ES-I3 (cell line): ENCODE measurements around the gene GLRA1.
"Not testable (repeated sequence)": the region's sequence is repeated elsewhere in the genome, so short reads cannot be mapped to it uniquely, and the experiment has no call there.

Experiments
- H3K36me3 ChIP-seq: 2 replicates; pipeline ENCODE4 v1.6.1; 2013; ENCODE audit warnings: mild to moderate bottlenecking, low read length, control low read depth, moderate library complexity; ENCODE audit not compliant: insufficient read depth
- H3K4me1 ChIP-seq: 2 replicates; pipeline ENCODE4 v1.6.1; 2013; ENCODE audit warnings: mild to moderate bottlenecking, control low read depth, low read length; ENCODE audit not compliant: insufficient read depth
- H3K9ac ChIP-seq: 2 replicates; pipeline ENCODE4 v1.6.1; 2013; ENCODE audit warnings: low read depth, mild to moderate bottlenecking, low read length, moderate library complexity
- H3K9me3 ChIP-seq: 2 replicates; pipeline ENCODE4 v1.6.1; 2013; ENCODE audit warnings: mild to moderate bottlenecking, low read length, moderate library complexity; ENCODE audit not compliant: control insufficient read depth, insufficient read depth

Gene GLRA1

DNA sequence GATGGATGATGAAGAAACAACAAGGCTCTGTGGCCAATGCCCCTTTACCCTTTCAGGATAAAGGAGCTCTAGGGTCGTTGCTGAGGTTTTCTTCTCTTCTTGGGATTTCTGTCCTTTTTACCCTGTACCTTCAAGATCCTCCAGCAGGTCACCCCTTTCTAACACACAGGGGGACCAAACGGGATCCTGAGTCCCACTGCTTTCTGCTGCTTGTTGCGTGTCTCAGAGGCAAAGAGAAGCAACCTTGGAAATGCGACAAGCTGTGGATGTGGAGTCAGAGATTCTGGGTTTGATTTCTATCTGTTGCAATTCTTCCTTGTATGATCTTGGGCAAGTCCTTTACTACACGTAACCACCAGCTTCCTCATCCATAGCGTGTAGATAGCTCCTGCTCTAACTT is 20.5 kb downstream of the GLRA1 start:
- H3K36me3 ChIP-seq: no peaks in the 10 kb centered on the region
- H3K9me3 ChIP-seq: no peaks in the 10 kb centered on the region
- peaks cover 24% of the 10 kb centered on the region for H3K4me1 ChIP-seq
- H3K9ac ChIP-seq: no peak overlapping the region

DNA sequence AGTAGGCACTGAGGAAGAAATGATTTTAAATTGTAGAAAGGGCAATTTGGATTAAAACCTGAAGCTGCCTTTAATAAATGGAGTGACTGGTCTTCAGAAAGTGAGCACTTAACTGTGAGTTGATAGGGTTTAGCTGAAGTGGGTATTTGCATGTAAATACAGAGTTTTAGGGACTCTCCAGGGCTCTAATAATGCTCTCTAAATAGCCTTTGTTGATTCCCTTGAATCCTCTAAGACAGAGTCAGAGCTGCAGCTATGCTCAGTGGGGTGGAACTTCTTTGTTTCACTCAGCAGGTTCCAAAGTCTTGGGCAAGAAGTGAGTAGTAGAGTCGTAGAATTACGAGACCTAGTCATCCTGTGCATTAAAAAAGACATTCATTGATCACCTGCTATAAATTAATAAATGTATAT is 21.4 kb downstream of the GLRA1 start:
- Histone ChIP-seq H3K36me3 (no peaks in the 10 kb centered on the region), H3K9me3 (no peaks in the 10 kb centered on the region), H3K4me1 (peaks cover 24% of the 10 kb centered on the region), H3K9ac (no peak overlapping the region)

- no peaks in the 10 kb centered on the region for H3K36me3 ChIP-seq
- no peaks in the 10 kb centered on the region for H3K9me3 ChIP-seq
- H3K4me1 ChIP-seq: peaks cover 24% of the 10 kb centered on the region
- no peak overlapping the region for H3K9ac ChIP-seq
Observed at GRCh38 chr5:151902215-151902614, 22.4 kb downstream of the GLRA1 start.

DNA sequence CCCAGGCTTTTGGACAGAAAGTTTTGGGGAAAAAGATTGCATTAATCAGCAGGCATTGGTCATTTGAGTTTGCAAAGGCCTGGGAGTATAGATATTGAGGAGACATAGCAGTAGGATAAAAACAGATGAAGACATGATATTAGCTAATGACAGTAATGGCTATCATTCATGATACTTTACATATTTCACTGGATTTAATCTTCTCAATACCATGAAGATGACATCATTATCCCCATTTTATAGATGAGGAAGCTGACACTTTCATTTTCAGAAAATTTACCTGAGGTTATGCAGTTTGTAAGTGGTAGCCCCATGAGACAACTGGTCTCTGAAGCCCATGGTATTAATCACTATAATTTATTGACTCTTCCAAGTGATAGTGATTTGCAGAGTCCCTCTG is 23.0 kb downstream of the GLRA1 start:
- H3K4me1 ChIP-seq: peaks cover 27% of the 10 kb centered on the region

DNA sequence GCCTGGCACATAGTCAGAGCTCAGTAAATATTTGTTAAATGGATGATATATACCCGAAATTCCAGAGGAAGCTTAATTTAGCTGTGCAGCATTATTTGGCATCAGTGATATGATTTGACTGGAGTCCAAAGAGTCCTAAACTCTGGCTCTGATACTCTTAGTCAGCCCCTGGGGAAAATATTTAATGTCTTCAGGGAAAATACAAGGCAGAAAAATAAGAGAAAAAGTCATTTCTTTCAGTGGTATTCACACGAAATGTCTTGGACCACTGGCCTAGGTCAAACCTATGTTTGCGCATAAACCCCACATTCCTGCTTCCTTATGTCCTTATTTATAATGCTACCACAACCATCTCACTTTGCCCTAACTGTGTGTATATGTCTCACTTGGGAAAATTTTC is 23.8 kb downstream of the GLRA1 start:
- H3K36me3 ChIP-seq: no peaks in the 10 kb centered on the region
- H3K4me1 ChIP-seq: peaks cover 27% of the 10 kb centered on the region
- H3K9ac ChIP-seq: no peak overlapping the region
- no peaks in the 10 kb centered on the region for H3K9me3 ChIP-seq

More for the DNA sequence above, 23.0 kb downstream of the GLRA1 start:
- H3K9me3 ChIP-seq: no peaks in the 10 kb centered on the region
- no peak overlapping the region for H3K9ac ChIP-seq
- no peaks in the 10 kb centered on the region for H3K36me3 ChIP-seq

- Histone ChIP-seq H3K9me3 (no peaks in the 10 kb centered on the region), H3K4me1 (peaks cover 26% of the 10 kb centered on the region), H3K36me3 (no peaks in the 10 kb centered on the region), H3K9ac (no peak overlapping the region)
Observed at GRCh38 chr5:151899399-151899798, 25.3 kb downstream of the GLRA1 start.

DNA sequence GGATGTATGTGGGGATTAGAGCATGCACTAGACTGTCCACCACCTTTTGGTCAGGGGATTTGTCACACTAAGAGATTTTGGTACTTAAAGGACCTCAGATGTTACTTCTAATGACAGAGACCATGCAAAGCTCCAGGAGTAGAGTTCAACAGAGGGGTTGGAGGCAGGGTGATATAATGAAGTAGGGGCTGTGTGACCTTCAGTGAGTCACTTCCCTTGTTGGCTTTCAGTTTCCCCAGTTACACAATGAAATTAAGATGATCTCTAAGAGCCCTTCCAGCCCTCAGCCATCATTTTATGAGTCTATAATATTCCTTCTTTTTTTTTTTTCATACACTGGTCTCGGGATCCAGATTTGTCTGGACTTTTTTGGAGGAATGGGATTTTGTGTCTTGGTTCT is 26.8 kb downstream of the GLRA1 start:
- Histone ChIP-seq H3K9me3 (no peaks in the 10 kb centered on the region), H3K4me1 (peaks cover 14% of the 10 kb centered on the region), H3K36me3 (no peaks in the 10 kb centered on the region), H3K9ac (no peak overlapping the region)

DNA sequence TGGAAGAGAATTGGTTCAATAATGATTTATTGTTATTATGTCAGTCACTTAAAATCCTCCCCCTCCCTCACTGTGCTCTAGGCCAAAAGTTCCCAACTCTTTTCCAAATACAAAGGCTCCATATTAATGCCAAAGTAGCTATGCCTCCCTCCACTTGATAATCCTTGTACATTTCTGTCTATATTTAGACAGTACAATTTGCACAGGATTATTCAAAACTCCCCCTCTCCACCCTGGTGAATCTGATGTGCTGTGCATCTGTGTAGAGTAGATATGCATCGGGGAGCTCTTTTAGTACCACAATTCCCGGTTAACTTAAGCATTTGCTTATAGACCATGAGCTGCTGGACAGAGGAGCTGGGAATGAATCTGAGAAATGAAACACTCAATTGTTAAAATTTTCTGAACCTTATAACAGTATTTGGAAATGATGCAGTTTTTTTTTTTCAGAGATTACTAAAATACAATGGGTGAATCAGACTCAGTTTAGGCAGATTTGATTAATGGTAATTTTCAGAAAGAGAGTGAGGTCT is 27.6 kb downstream of the GLRA1 start:
- no peak overlapping the region for H3K9ac ChIP-seq
- peaks cover 10% of the 10 kb centered on the region for H3K4me1 ChIP-seq
- no peaks in the 10 kb centered on the region for H3K36me3 ChIP-seq
- H3K9me3 ChIP-seq: no peaks in the 10 kb centered on the region

DNA sequence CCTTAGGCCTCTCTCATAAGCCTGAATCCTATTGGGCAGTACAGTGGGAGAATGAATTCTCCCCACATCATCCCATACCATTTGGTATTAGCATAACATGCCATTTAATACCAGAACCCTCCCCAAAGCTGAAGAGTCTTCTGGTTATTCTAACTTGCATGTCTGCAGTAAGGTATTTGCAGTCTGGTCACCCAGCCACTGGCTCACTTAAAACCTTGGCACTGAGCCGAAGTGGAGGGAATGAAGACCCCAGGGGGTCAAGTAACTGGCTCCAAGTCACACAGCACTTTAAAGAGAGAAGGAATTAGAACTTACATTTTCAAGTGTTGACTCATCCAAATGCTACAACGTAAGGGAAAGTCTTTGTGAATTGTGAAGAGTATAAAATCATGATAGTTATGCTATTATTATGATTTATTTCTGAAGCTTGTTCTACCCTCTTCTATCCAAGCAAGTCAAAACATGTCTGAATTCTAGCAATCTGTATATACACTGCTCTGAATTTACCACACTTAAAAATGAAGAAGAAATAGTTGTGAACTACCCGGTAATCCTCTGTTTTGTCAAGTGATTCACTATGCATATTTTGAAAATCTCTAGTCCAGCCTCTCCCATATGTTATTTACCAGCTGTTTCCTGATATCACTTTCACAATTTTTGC is 28.5 kb downstream of the GLRA1 start:
- Histone ChIP-seq H3K4me1 (peaks cover 10% of the 10 kb centered on the region; the same call in 1 of the 2 replicates), H3K9me3 (no peaks in the 10 kb centered on the region), H3K9ac (no peak overlapping the region), H3K36me3 (no peaks in the 10 kb centered on the region)

- Histone ChIP-seq H3K9ac (no peak overlapping the region), H3K36me3 (no peaks in the 10 kb centered on the region), H3K4me1 (peaks cover 10% of the 10 kb centered on the region; the same call in 1 of the 2 replicates), H3K9me3 (no peaks in the 10 kb centered on the region)
Observed at GRCh38 chr5:151895660-151896030, 29.0 kb downstream of the GLRA1 start.

DNA sequence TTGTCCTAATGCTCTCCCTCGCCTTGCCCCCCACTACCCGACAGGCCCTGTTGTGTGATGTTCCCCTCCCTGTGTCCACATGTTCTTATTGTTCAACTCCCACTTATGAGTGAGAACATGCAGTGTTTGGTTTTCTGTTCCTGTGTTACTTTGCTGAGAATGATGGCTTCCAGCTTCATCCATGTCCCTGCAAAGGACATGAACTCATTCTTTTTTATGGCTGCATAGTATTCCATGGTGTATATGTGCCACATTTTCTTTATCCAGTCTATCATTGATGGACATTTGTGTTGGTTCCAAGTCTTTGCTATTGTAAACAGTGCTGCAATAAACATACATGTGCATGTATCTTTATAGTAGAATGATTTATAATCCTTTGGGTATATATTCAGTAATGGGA is 31.2 kb downstream of the GLRA1 start:
- not testable (repeated sequence) for H3K9ac ChIP-seq, H3K9me3 ChIP-seq, H3K36me3 ChIP-seq
- peaks cover 10% of the 10 kb centered on the region; the same call in 1 of the 2 replicates for H3K4me1 ChIP-seq

GRCh38 chr5:151892393-151892792 is 32.3 kb downstream of the GLRA1 start:
- no peak overlapping the region for H3K9ac ChIP-seq
- H3K36me3 ChIP-seq: no peaks in the 10 kb centered on the region
- no peaks in the 10 kb centered on the region for H3K9me3 ChIP-seq
- H3K4me1 ChIP-seq: peaks cover 10% of the 10 kb centered on the region; the same call in 1 of the 2 replicates

- Histone ChIP-seq H3K9me3 (no peaks in the 10 kb centered on the region), H3K36me3 (no peaks in the 10 kb centered on the region), H3K4me1 (peaks cover 11% of the 10 kb centered on the region), H3K9ac (no peak overlapping the region)
Observed at GRCh38 chr5:151890299-151890698, 34.4 kb downstream of the GLRA1 start.

GRCh38 chr5:151889614-151890013 is 35.0 kb downstream of the GLRA1 start:
- no peaks in the 10 kb centered on the region for H3K36me3 ChIP-seq
- peaks cover 11% of the 10 kb centered on the region for H3K4me1 ChIP-seq
- no peaks in the 10 kb centered on the region for H3K9me3 ChIP-seq
- H3K9ac ChIP-seq: no peak overlapping the region

DNA sequence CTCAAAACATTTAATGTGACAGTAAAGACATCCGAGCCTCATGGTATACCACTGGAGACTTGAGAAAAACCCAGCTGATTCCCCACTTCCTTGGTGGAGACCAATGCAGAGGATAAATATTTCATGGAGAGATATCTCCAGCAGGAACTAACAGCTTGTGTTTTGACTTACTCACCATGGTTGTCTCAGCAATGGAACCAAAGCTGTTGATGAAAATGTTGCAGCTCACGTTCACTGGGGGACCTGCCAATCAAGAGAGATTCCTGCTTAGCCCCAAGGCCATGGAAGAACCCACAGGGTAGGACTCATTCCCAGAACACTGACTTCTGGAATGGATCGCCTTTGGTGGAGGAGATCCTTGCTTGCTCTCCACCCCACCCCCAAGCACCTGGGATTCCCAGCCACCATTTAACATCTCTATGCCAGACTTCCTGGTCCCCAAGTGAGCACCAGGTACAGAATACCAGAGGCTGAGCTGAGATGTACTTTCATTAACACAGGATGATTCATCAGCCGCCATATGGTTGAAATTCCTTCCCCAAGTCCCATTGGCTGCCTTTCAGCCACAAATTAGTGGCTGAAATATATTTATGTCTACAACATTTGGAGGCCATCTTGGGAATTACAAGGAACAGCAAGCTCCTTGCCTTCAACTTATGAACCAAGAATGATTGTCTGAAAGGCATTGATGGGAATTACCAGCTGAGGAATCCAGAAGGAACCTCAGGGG is 37.9 kb downstream of the GLRA1 start:
- Histone ChIP-seq H3K9me3 (no peaks in the 10 kb centered on the region), H3K9ac (no peak overlapping the region), H3K36me3 (no peaks in the 10 kb centered on the region), H3K4me1 (peaks cover 11% of the 10 kb centered on the region)
